HEK293 (cell line): ENCODE results near the gene OGFRL1.

ENCODE experiments used
- CTCF ChIA-PET: fragments of 350-600 bp; formaldehyde crosslinking; extraction: SDS; loops from one replicate; lab custom pipeline; 2021; ENCODE audit warnings: antibody characterized with exemption; lab: Yijun Ruan, JAX
- POLR2A ChIA-PET: fragments of 300-600 bp; formaldehyde crosslinking; extraction: SDS; loops from one replicate; lab custom pipeline; 2020; ENCODE audit warnings: antibody characterized with exemption, inconsistent platforms; lab: Yijun Ruan, JAX
- H3K27ac ChIP-seq: fragments of 200-500 bp; sonication (Bioruptor generic); 2 replicates; pipeline ENCODE4 v1.5.1; 2014; ENCODE audit warnings: low read depth, low read length, control low read depth, inconsistent platforms; ENCODE audit errors: extremely low read depth
- H3K36me3 ChIP-seq, 2 experiments: fragments of 200-500 bp in 1 of 2; sonication (Bioruptor generic) in 1 of 2; 1 replicate in 1 of 2; 2 replicates in 1 of 2; pipeline ENCODE4 v1.5.1; 2014 to 2017; ENCODE audit warnings: inconsistent platforms in 2 of 2, low read length in 2 of 2; ENCODE audit not compliant: control insufficient read depth in 2 of 2, insufficient read depth in 1 of 2
- H3K4me1 ChIP-seq: fragments of 200-500 bp; sonication (Bioruptor generic); 2 replicates; pipeline ENCODE4 v1.5.1; 2014; ENCODE audit warnings: mild to moderate bottlenecking, low read length, inconsistent platforms; ENCODE audit not compliant: control insufficient read depth, insufficient read depth
- H3K4me3 ChIP-seq: 2 replicates; pipeline ENCODE4 v1.5.1; 2011; ENCODE audit warnings: low read depth, mild to moderate bottlenecking, control low read depth, low read length, moderate library complexity
- H3K9me3 ChIP-seq: fragments of 200-500 bp; sonication (Bioruptor generic); 2 replicates; pipeline ENCODE4 v1.5.1; 2014; ENCODE audit warnings: low read depth, low read length, inconsistent platforms; ENCODE audit not compliant: control insufficient read depth, insufficient read depth
- GLIS1 ChIP-seq: fragments of 450-650 bp; formaldehyde crosslinking; IDR thresholded peaks from 2 replicates; pipeline ENCODE4 v1.5.1; 2016; ENCODE audit warnings: missing biosample characterization, missing genetic modification characterization
- IKZF3 ChIP-seq: fragments of 450-650 bp; IDR thresholded peaks from 2 replicates; pipeline ENCODE4 v1.5.0; 2018; ENCODE audit warnings: missing biosample characterization, mild to moderate bottlenecking, missing genetic modification characterization, moderate library complexity
- WT1 ChIP-seq: fragments of 450-650 bp; formaldehyde crosslinking; IDR thresholded peaks from 2 replicates; pipeline ENCODE4 v1.5.1; 2016; ENCODE audit warnings: missing biosample characterization, missing genetic modification characterization
- ZNF133 ChIP-seq: fragments of 450-650 bp; formaldehyde crosslinking; IDR thresholded peaks from 2 replicates; pipeline ENCODE4 v1.5.1; 2016; ENCODE audit warnings: missing biosample characterization, missing genetic modification characterization
- ZNF148 ChIP-seq: fragments of 450-650 bp; formaldehyde crosslinking; IDR thresholded peaks from 2 replicates; pipeline ENCODE4 v1.5.0; 2017; ENCODE audit warnings: missing biosample characterization, missing genetic modification characterization, borderline replicate concordance
- ZNF169 ChIP-seq: fragments of 450-650 bp; formaldehyde crosslinking; IDR thresholded peaks from 2 replicates; pipeline ENCODE4 v1.5.1; 2016; ENCODE audit warnings: missing biosample characterization, missing genetic modification characterization
- ZNF211 ChIP-seq: fragments of 450-650 bp; formaldehyde crosslinking; IDR thresholded peaks from 2 replicates; pipeline ENCODE4 v1.5.1; 2016; ENCODE audit warnings: low read depth, missing biosample characterization, missing genetic modification characterization
- ZNF248 ChIP-seq: fragments of 450-650 bp; formaldehyde crosslinking; IDR thresholded peaks from 2 replicates; pipeline ENCODE4 v1.5.1; 2017; ENCODE audit warnings: missing biosample characterization, missing genetic modification characterization
- ZNF292 ChIP-seq: fragments of 450-650 bp; formaldehyde crosslinking; IDR thresholded peaks from 2 replicates; pipeline ENCODE4 v1.5.1; 2016; ENCODE audit warnings: low read depth, missing biosample characterization, missing genetic modification characterization, borderline replicate concordance
- ZNF416 ChIP-seq: fragments of 450-650 bp; formaldehyde crosslinking; IDR thresholded peaks from 2 replicates; pipeline ENCODE4 v1.5.1; 2016; ENCODE audit warnings: missing biosample characterization, missing genetic modification characterization
- ZNF449 ChIP-seq: fragments of 450-650 bp; formaldehyde crosslinking; IDR thresholded peaks from 2 replicates; pipeline ENCODE4 v1.5.1; 2017; ENCODE audit warnings: missing biosample characterization, mild to moderate bottlenecking, missing genetic modification characterization, moderate library complexity
- ZNF561 ChIP-seq: fragments of 450-650 bp; IDR thresholded peaks from 2 replicates; pipeline ENCODE4 v1.5.1; 2018; ENCODE audit warnings: missing biosample characterization, missing genetic modification characterization, borderline replicate concordance
- ZNF571 ChIP-seq: fragments of 450-650 bp; formaldehyde crosslinking; IDR thresholded peaks from 2 replicates; pipeline ENCODE4 v1.5.0; 2017; ENCODE audit warnings: missing biosample characterization, missing genetic modification characterization
- ZNF596 ChIP-seq: fragments of 450-650 bp; IDR thresholded peaks from 2 replicates; pipeline ENCODE4 v1.5.0; 2018; ENCODE audit warnings: missing biosample characterization, mild to moderate bottlenecking, missing genetic modification characterization, moderate library complexity
- ZNF785 ChIP-seq: fragments of 450-650 bp; formaldehyde crosslinking; IDR thresholded peaks from 2 replicates; pipeline ENCODE4 v1.5.1; 2016; ENCODE audit warnings: missing biosample characterization, missing genetic modification characterization
- TF ChIP-seq, protein P1 (sequence below): sonication (generic); formaldehyde crosslinking; IDR thresholded peaks from 2 replicates; pipeline ENCODE4 v1.8.1; 2022; ENCODE audit warnings: mild to moderate bottlenecking, moderate library complexity, missing genetic modification reagents
- TF ChIP-seq, protein P2 (sequence below): fragments of 450-650 bp; formaldehyde crosslinking; conservative IDR thresholded peaks from 2 replicates; pipeline ENCODE4 v1.5.1; 2016; ENCODE audit warnings: low read depth, missing biosample characterization, missing genetic modification characterization

Gene OGFRL1

GRCh38 chr6:71301546-71301945 is 12.9 kb downstream of the OGFRL1 start:
- CTCF ChIA-PET, result no interaction called here
- POLR2A ChIA-PET, result interaction anchor here (0.9 to 1.3 kb wide), 2 partner anchors 12 to 13 kb away, joined by 3 read pairs; no protein-coding TSS in a partner anchor
- TF ChIP-seq ZNF148 (tag by site-specific recombination), result no peak
- TF ChIP-seq ZNF292 (tag by site-specific recombination), result no peak
- no peak for TF ChIP-seq IKZF3 (tag by site-specific recombination)
- no peak for TF ChIP-seq GLIS1 (tag by site-specific recombination)
- TF ChIP-seq ZNF211 (tag by site-specific recombination), result no peak
- no peak for TF ChIP-seq ZNF596
- no peak for TF ChIP-seq ZNF416 (tag by site-specific recombination)
- no peak for TF ChIP-seq ZNF561 (tag by site-specific recombination)
- TF ChIP-seq ZNF449 (tag by site-specific recombination), result no peak
- no peak for TF ChIP-seq ZNF571
- TF ChIP-seq WT1 (tag by site-specific recombination), result no peak
- TF ChIP-seq ZNF169 (tag by site-specific recombination), result no peak
- TF ChIP-seq, protein P1, sequence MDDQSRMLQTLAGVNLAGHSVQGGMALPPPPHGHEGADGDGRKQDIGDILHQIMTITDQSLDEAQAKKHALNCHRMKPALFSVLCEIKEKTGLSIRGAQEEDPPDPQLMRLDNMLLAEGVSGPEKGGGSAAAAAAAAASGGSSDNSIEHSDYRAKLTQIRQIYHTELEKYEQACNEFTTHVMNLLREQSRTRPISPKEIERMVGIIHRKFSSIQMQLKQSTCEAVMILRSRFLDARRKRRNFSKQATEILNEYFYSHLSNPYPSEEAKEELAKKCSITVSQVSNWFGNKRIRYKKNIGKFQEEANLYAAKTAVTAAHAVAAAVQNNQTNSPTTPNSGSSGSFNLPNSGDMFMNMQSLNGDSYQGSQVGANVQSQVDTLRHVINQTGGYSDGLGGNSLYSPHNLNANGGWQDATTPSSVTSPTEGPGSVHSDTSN, result no peak
- no peak for TF ChIP-seq ZNF248
- no peak for TF ChIP-seq ZNF785
- TF ChIP-seq, protein P2, sequence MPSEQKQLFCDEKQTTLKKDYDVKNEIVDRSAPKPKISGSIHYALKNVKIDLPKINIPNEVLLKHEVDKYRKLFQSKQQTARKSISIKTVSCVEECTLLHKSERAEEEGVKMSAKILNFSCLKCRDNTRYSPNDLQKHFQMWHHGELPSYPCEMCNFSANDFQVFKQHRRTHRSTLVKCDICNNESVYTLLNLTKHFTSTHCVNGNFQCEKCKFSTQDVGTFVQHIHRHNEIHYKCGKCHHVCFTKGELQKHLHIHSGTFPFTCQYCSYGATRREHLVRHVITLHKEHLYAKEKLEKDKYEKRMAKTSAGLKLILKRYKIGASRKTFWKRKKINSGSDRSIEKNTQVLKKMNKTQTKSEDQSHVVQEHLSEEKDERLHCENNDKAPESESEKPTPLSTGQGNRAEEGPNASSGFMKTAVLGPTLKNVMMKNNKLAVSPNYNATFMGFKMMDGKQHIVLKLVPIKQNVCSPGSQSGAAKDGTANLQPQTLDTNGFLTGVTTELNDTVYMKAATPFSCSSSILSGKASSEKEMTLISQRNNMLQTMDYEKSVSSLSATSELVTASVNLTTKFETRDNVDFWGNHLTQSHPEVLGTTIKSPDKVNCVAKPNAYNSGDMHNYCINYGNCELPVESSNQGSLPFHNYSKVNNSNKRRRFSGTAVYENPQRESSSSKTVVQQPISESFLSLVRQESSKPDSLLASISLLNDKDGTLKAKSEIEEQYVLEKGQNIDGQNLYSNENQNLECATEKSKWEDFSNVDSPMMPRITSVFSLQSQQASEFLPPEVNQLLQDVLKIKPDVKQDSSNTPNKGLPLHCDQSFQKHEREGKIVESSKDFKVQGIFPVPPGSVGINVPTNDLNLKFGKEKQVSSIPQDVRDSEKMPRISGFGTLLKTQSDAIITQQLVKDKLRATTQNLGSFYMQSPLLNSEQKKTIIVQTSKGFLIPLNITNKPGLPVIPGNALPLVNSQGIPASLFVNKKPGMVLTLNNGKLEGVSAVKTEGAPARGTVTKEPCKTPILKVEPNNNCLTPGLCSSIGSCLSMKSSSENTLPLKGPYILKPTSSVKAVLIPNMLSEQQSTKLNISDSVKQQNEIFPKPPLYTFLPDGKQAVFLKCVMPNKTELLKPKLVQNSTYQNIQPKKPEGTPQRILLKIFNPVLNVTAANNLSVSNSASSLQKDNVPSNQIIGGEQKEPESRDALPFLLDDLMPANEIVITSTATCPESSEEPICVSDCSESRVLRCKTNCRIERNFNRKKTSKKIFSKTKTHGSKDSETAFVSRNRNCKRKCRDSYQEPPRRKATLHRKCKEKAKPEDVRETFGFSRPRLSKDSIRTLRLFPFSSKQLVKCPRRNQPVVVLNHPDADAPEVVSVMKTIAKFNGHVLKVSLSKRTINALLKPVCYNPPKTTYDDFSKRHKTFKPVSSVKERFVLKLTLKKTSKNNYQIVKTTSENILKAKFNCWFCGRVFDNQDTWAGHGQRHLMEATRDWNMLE (tag by site-specific recombination), result no peak
- no peak for TF ChIP-seq ZNF133
- TF ChIP-seq, all 188 proteins: peak for 0
- no peaks in the 10 kb centered on the region for H3K4me1 ChIP-seq
- H3K27ac ChIP-seq, result no peak overlapping the region
- H3K36me3 ChIP-seq, result peaks cover 30 to 56% of the 10 kb centered on the region in 2 experiments
- no peaks in the 10 kb centered on the region for H3K9me3 ChIP-seq
- no peak overlapping the region for H3K4me3 ChIP-seq
